Effector memory CD4-positive, alpha-beta T cell (primary cell): ENCODE measurements around the gene DHRS2.
"Not testable (repeated sequence)": the region's sequence is repeated elsewhere in the genome, so short reads cannot be mapped to it uniquely, and the experiment has no call there.

ENCODE experiments used
- DNase-seq, 3 donors: peaks; one replicate each; pipeline ENCODE4 v3.0.0-alpha.2; 2020
- H3K27ac ChIP-seq: 2 replicates; pipeline ENCODE4 v1.7.0; 2013; ENCODE audit warnings: mild to moderate bottlenecking, low read length, moderate library complexity; ENCODE audit not compliant: insufficient read depth, poor library complexity, severe bottlenecking
- H3K27me3 ChIP-seq: replicated peaks from 2 replicates; pipeline ENCODE4 v1.7.0; 2013; ENCODE audit warnings: mild to moderate bottlenecking, low read length; ENCODE audit not compliant: insufficient read depth, control insufficient read depth, poor library complexity, severe bottlenecking
- H3K36me3 ChIP-seq: 2 replicates; pipeline ENCODE4 v1.7.0; 2013; ENCODE audit warnings: mild to moderate bottlenecking, low read length, moderate library complexity; ENCODE audit not compliant: control insufficient read depth, insufficient read depth
- H3K4me1 ChIP-seq: 2 replicates; pipeline ENCODE4 v1.7.0; 2013; ENCODE audit warnings: low read length, mild to moderate bottlenecking; ENCODE audit not compliant: control insufficient read depth, insufficient read depth, poor library complexity, severe bottlenecking
- H3K4me3 ChIP-seq: 2 replicates; pipeline ENCODE4 v1.7.0; 2013; ENCODE audit warnings: low read length, low read depth, mild to moderate bottlenecking; ENCODE audit not compliant: insufficient read depth, poor library complexity, severe bottlenecking
- H3K9me3 ChIP-seq: 2 replicates; pipeline ENCODE4 v1.7.0; 2013; ENCODE audit warnings: mild to moderate bottlenecking, low read length, moderate library complexity; ENCODE audit not compliant: control insufficient read depth
- total RNA-seq, 3 donors: gene quantifications; one replicate each; lab custom pipeline; 2026; lab: John Stamatoyannopoulos, UW

The DHRS2 gene
- 0 to 0.26 (median 0.19) reads per million in 3 donors for total RNA-seq

GRCh38 chr14:23636317-23637211 is at the start of gene DHRS2:
Gene DHRS2 (plus strand): TSS chr14:23636364. CDS start chr14:23638865, 2,501 bp downstream.
- DNase-seq = no peak
- H3K36me3 ChIP-seq = no peaks in the 10 kb centered on the region
- H3K27me3 ChIP-seq = no peaks in the 10 kb centered on the region
- no peaks in the 10 kb centered on the region for H3K9me3 ChIP-seq
- H3K27ac ChIP-seq = no peak within 1 kb of the TSS
- no peak within 1 kb of the TSS for H3K4me3 ChIP-seq
- no peaks in the 10 kb centered on the region for H3K4me1 ChIP-seq

GRCh38 chr14:23588884-23589598 is 47.1 kb upstream of the DHRS2 start:
- Histone ChIP-seq H3K4me3 (no peak overlapping the region), H3K9me3 (no peaks in the 10 kb centered on the region), H3K27me3 (no peaks in the 10 kb centered on the region), H3K27ac (no peak overlapping the region), H3K4me1 (peaks cover 3% of the 10 kb centered on the region), H3K36me3 (no peaks in the 10 kb centered on the region)
- peak; percentile 61 to 76 (median 69) for DNase-seq

GRCh38 chr14:23589606-23590005 is 46.6 kb upstream of the DHRS2 start:
- H3K36me3 ChIP-seq = no peaks in the 10 kb centered on the region
- no peak overlapping the region for H3K4me3 ChIP-seq
- H3K27me3 ChIP-seq = no peaks in the 10 kb centered on the region
- H3K27ac ChIP-seq = no peak overlapping the region
- DNase-seq = no peak
- H3K9me3 ChIP-seq = no peaks in the 10 kb centered on the region
- peaks cover 3% of the 10 kb centered on the region for H3K4me1 ChIP-seq

- no peak for DNase-seq
- no peaks in the 10 kb centered on the region for H3K9me3 ChIP-seq
- no peaks in the 10 kb centered on the region for H3K27me3 ChIP-seq
- H3K36me3 ChIP-seq = no peaks in the 10 kb centered on the region
- no peak overlapping the region for H3K27ac ChIP-seq
- H3K4me1 ChIP-seq = peaks cover 3% of the 10 kb centered on the region
- H3K4me3 ChIP-seq = no peak overlapping the region
These were observed 46.0 kb upstream of the DHRS2 start for GRCh38 chr14:23590198-23590597.

- H3K4me1 ChIP-seq, H3K9me3 ChIP-seq, H3K27ac ChIP-seq, H3K36me3 ChIP-seq, H3K4me3 ChIP-seq, DNase-seq, H3K27me3 ChIP-seq: not testable (repeated sequence)
These were observed 42.0 kb upstream of the DHRS2 start for GRCh38 chr14:23594191-23594590.

- Histone ChIP-seq H3K4me1 (no peaks in the 10 kb centered on the region), H3K27ac (no peak overlapping the region), H3K36me3 (no peaks in the 10 kb centered on the region), H3K27me3 (no peaks in the 10 kb centered on the region), H3K4me3 (no peak overlapping the region), H3K9me3 (no peaks in the 10 kb centered on the region)
- DNase-seq = no peak
These were observed 35.8 kb upstream of the DHRS2 start for GRCh38 chr14:23600322-23600707.

GRCh38 chr14:23600806-23601205 is 35.4 kb upstream of the DHRS2 start:
- H3K4me1 ChIP-seq = no peaks in the 10 kb centered on the region
- no peaks in the 10 kb centered on the region for H3K27me3 ChIP-seq
- no peaks in the 10 kb centered on the region for H3K36me3 ChIP-seq
- H3K9me3 ChIP-seq = no peaks in the 10 kb centered on the region
- no peak overlapping the region for H3K4me3 ChIP-seq
- DNase-seq = no peak
- H3K27ac ChIP-seq = no peak overlapping the region

- Histone ChIP-seq H3K27me3 (no peaks in the 10 kb centered on the region), H3K4me1 (no peaks in the 10 kb centered on the region), H3K36me3 (no peaks in the 10 kb centered on the region), H3K27ac (no peak overlapping the region), H3K4me3 (no peak overlapping the region), H3K9me3 (no peaks in the 10 kb centered on the region)
- no peak for DNase-seq
These were observed 34.7 kb upstream of the DHRS2 start for GRCh38 chr14:23601424-23601823.

GRCh38 chr14:23601845-23602180 is 34.4 kb upstream of the DHRS2 start:
- Histone ChIP-seq H3K4me3 (no peak overlapping the region), H3K27me3 (no peaks in the 10 kb centered on the region), H3K9me3 (no peaks in the 10 kb centered on the region), H3K4me1 (no peaks in the 10 kb centered on the region), H3K27ac (no peak overlapping the region), H3K36me3 (no peaks in the 10 kb centered on the region)
- DNase-seq = no peak
